ENCODE measurements around the gene GCLM. TPM values are rescaled to one million over a fixed set of nuclear protein-coding genes. Genes with fewer than 3 reads are reported as not detected.

GCLM gene
- total and polyA plus RNA-seq, 9 of the 15 experiments (the other 6 are each of a cell fraction or from before 2014, with no cell fraction given): 9.3 to 71.6 (median 24.5) TPM

DNA sequence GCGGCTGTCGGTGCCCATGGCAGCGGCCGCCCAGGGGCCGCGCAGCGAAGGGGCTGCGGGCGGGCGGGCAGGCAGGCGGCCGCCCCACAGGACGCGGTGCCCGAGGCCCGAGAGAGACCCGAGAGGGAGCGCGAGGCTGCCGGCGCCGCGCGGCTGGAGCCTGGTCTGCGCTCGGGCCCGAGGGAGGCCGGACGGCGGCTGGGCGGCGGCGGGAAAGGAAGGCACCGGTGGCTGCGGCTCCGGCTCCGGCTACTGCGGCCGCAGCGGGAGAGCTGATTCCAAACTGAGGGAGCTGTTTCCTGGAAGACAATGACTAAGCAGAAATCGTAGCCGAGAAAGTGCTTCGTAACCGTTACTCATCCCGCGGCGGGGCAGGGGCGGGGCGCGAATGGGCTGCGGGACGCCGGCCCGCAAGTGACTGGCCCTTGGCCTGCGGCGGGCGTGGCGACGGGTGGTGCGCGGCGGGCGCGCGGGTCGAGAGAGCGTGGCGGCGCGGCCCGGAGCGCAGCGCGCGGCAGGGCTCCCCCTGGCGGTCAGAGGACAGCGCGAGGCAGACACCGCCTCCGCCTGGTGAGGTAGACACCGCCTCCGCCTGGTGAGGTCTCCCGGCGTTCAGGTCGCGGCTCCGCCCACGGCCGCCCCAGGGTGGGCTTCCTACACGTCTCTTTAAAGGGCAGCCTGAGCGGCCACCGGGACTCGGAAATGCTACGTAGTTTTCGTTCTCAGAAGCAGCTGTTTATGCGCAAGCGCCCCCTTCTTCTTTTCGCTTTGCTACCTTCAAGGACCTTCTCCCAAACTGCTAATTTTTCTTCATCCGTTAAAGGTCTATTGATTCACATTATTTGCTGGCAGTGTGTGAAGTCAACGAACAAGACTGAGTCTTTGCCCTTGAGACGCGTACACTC is at the start of gene GCLM (continued):
- TF ChIP-seq NR2C2 (CRISPR knock-in tag; IDR thresholded peaks at IDR 0.05) (peak; percentile 69; the same call in 1 of the 2 replicates), NR2C2 (tag; IDR thresholded peaks at IDR 0.05) (peak; percentile 50; the same call in 1 of the 2 replicates), ZBTB26 (CRISPR knock-in tag; IDR thresholded peaks at IDR 0.05) (no peak), TCF15 (CRISPR knock-in tag; IDR thresholded peaks at IDR 0.05) (no peak), HMBOX1 (IDR thresholded peaks at IDR 0.05) (no peak), CBX2 (IDR thresholded peaks at IDR 0.05; ENCODE audit: insufficient read depth, low read length, poor library complexity, severe bottlenecking) (no peak), ETV5 (CRISPR knock-in tag; IDR thresholded peaks at IDR 0.05; ENCODE audit: low read depth) (no peak; the same call in 1 of the 2 replicates), HDAC1 (IDR thresholded peaks at IDR 0.05) (peak in 1 of 2 experiments; percentile 72; a peak in 2 of 4 replicates), ZNF695 (CRISPR knock-in tag; IDR thresholded peaks at IDR 0.05) (no peak), RNF219 (CRISPR knock-in tag; IDR thresholded peaks at IDR 0.05) (no peak)
- TF ChIP-seq, protein P1, sequence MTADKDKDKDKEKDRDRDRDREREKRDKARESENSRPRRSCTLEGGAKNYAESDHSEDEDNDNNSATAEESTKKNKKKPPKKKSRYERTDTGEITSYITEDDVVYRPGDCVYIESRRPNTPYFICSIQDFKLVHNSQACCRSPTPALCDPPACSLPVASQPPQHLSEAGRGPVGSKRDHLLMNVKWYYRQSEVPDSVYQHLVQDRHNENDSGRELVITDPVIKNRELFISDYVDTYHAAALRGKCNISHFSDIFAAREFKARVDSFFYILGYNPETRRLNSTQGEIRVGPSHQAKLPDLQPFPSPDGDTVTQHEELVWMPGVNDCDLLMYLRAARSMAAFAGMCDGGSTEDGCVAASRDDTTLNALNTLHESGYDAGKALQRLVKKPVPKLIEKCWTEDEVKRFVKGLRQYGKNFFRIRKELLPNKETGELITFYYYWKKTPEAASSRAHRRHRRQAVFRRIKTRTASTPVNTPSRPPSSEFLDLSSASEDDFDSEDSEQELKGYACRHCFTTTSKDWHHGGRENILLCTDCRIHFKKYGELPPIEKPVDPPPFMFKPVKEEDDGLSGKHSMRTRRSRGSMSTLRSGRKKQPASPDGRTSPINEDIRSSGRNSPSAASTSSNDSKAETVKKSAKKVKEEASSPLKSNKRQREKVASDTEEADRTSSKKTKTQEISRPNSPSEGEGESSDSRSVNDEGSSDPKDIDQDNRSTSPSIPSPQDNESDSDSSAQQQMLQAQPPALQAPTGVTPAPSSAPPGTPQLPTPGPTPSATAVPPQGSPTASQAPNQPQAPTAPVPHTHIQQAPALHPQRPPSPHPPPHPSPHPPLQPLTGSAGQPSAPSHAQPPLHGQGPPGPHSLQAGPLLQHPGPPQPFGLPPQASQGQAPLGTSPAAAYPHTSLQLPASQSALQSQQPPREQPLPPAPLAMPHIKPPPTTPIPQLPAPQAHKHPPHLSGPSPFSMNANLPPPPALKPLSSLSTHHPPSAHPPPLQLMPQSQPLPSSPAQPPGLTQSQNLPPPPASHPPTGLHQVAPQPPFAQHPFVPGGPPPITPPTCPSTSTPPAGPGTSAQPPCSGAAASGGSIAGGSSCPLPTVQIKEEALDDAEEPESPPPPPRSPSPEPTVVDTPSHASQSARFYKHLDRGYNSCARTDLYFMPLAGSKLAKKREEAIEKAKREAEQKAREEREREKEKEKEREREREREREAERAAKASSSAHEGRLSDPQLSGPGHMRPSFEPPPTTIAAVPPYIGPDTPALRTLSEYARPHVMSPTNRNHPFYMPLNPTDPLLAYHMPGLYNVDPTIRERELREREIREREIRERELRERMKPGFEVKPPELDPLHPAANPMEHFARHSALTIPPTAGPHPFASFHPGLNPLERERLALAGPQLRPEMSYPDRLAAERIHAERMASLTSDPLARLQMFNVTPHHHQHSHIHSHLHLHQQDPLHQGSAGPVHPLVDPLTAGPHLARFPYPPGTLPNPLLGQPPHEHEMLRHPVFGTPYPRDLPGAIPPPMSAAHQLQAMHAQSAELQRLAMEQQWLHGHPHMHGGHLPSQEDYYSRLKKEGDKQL (CRISPR knock-in tag; IDR thresholded peaks at IDR 0.05; ENCODE audit: borderline replicate concordance): no peak
- TF ChIP-seq, protein P2, sequence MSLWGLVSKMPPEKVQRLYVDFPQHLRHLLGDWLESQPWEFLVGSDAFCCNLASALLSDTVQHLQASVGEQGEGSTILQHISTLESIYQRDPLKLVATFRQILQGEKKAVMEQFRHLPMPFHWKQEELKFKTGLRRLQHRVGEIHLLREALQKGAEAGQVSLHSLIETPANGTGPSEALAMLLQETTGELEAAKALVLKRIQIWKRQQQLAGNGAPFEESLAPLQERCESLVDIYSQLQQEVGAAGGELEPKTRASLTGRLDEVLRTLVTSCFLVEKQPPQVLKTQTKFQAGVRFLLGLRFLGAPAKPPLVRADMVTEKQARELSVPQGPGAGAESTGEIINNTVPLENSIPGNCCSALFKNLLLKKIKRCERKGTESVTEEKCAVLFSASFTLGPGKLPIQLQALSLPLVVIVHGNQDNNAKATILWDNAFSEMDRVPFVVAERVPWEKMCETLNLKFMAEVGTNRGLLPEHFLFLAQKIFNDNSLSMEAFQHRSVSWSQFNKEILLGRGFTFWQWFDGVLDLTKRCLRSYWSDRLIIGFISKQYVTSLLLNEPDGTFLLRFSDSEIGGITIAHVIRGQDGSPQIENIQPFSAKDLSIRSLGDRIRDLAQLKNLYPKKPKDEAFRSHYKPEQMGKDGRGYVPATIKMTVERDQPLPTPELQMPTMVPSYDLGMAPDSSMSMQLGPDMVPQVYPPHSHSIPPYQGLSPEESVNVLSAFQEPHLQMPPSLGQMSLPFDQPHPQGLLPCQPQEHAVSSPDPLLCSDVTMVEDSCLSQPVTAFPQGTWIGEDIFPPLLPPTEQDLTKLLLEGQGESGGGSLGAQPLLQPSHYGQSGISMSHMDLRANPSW (CRISPR knock-in tag; IDR thresholded peaks at IDR 0.05): no peak

Data from K562 (cell line).